Heart right ventricle (tissue), 16 donors: ENCODE data around the gene KCNQ1. TPM values are rescaled to one million over a fixed set of nuclear protein-coding genes. Genes with fewer than 3 reads are reported as not detected.

Experiments used
- ATAC-seq, 8 donors: fragments of 200-7000 bp; cut with Tn5 transposase; one replicate each; pipeline ENCODE4 v1.9.1; 2020; ENCODE audit warnings: mild to moderate bottlenecking in 8 of 8, moderate library complexity in 8 of 8, moderate number of reproducible peaks in 1 of 8
- DNase-seq, 2 donors: peaks; one replicate each; pipeline ENCODE4 v3.0.0-alpha.2; 2020
- H3K27ac ChIP-seq, 10 donors: fragments of 200-600 bp; sonication (generic) in 2 of 10; one replicate each; pipeline versions ENCODE4 v1.5.0 to v1.8.0; 2020 to 2022; ENCODE audit warnings: mild to moderate bottlenecking in 3 of 10
- H3K27me3 ChIP-seq, 7 donors: fragments of 200-600 bp; one replicate each; pipeline ENCODE4 v1.8.0; 2021 to 2022; ENCODE audit warnings: mild to moderate bottlenecking in 2 of 7
- H3K36me3 ChIP-seq, 9 donors: fragments of 200-600 bp; sonication (generic) in 1 of 9; one replicate each; pipeline versions ENCODE4 v1.5.0 to v1.8.0; 2020 to 2022; ENCODE audit warnings: mild to moderate bottlenecking in 2 of 9
- H3K4me1 ChIP-seq, 9 donors: fragments of 200-600 bp; sonication (generic) in 1 of 9; one replicate each; pipeline versions ENCODE4 v1.5.0 to v1.8.0; 2020 to 2022; ENCODE audit warnings: mild to moderate bottlenecking in 4 of 9
- H3K4me3 ChIP-seq, 10 donors: fragments of 200-600 bp; sonication (generic) in 2 of 10; one replicate each; pipeline versions ENCODE4 v1.5.0 to v1.8.0; 2020 to 2022; ENCODE audit warnings: mild to moderate bottlenecking in 7 of 10, moderate library complexity in 2 of 10
- H3K9me3 ChIP-seq, 11 donors: fragments of 200-600 bp in 10 of 11; sonication (generic) in 2 of 11; one replicate each; pipeline versions ENCODE4 v1.5.0 to v1.8.0; 2013 to 2022; ENCODE audit warnings: mild to moderate bottlenecking in 2 of 11, control low read depth in 1 of 11, moderate library complexity in 1 of 11
- CTCF ChIP-seq, 9 donors: fragments of 200-600 bp; sonication (generic) in 2 of 9; IDR thresholded peaks; one replicate each; pipeline versions ENCODE4 v1.5.0 to v1.8.0; 2021 to 2022; ENCODE audit warnings: antibody characterized with exemption in 9 of 9, mild to moderate bottlenecking in 5 of 9, moderate library complexity in 1 of 9
- WGBS, 2 donors: extraction: QIAGEN DNeasy Blood & Tissue Kit; methylation state at CpG; one replicate each; pipeline ENCODE4 v1.1.7; 2013; ENCODE audit warnings: inconsistent platforms in 1 of 2; 5-methylcytosine and 5-hydroxymethylcytosine counted together
- intact Hi-C, 10 donors: fragments of 100-400 bp; cut with DNase I; formaldehyde crosslinking; loops; one replicate each; pipeline versions ENCODE4 v1.11.1 to v1.14.2; 2022
- polyA plus RNA-seq, 2 donors: library from polyadenylated mRNA; stranded (reverse); fragments of 200-250 nt; gene quantifications; one replicate each; pipeline ENCODE4 v1.2.3, GENCODE V29; 2013
- total RNA-seq, 10 donors: library from RNA; stranded (reverse); fragmentation: NEBNext Ultra II Directional in 3 of 10; extraction: Animal tissue kit (Norgen Biotek cat#: 25700) in 3 of 10; gene quantifications; one replicate each; pipeline versions ENCODE4 v1.2.1 to v1.2.4, GENCODE V29; 2021 to 2023
- donor health status: Arrhythmogenic right ventricular cardiomyopathy.
- donor health status: ischemic (EF 13 %, LVEDD 7.1; RV severe dilation, severe dysfunction).
- donor health status: healthy with polysubstance abuse.
- donor health status: DM: no; HTN: yes; CAD: no.
- donor health status: DM: no; HTN: no; CAD: no.
- donor health status: ischemic (EF 25% LVEDD 6.9; RV normal size, moderate dysfunction).
- donor health status: ischemic (EF 25% LVEDD 5.7; RV mildly dilated, moderate dysfunction).
- donor health status: healthy.
- donor health status: DM: yes; HTN: yes; CAD: no.
- donor health status: Ischemic cardiomyopathy.
- donor health status: ischemic (EF 35%, LVEDD 5.7; RV mildly dilated, moderate dysfunction).
- donor health status: nonischemic (EF 11% LVEDD 7.7; RV severe dilation, severe dysfunction).
- donor health status: DM: yes; HTN: yes; CAD: no.
- donor health status: PGD.
- donor health status: ischemic (EF 29% LVEDD 5.4; RV normal size, mild dysfunction).
- donor health status: nonischemic (EF 23%, LVEDD 6.1; RV moderate dilation, normal function).

KCNQ1 gene
- total and polyA plus RNA-seq, 12 donors = 19.9 to 48.2 (median 33.7) TPM

GRCh38 chr11:2711161-2711560 is 266.4 kb downstream of the KCNQ1 start:
- no peak for TF ChIP-seq CTCF (IDR thresholded peaks at IDR 0.05)
- H3K27me3 ChIP-seq = no peaks in the 10 kb centered on the region
- no peak overlapping the region for H3K4me3 ChIP-seq
- no peak overlapping the region for H3K27ac ChIP-seq
- no peaks in the 10 kb centered on the region for H3K36me3 ChIP-seq
- intact Hi-C loops = no loop called here
- peaks cover 0 to 13% (median 2%) of the 10 kb centered on the region in 11 donors for H3K9me3 ChIP-seq
- WGBS, 2 donors = 96% methylated on average over 6 of the region's 6 CpGs
- H3K4me1 ChIP-seq = peaks cover 0 to 18% (median 5%) of the 10 kb centered on the region in 9 donors
- DNase-seq (peak in 1 of 2 donors; percentile 1), ATAC-seq (no peak)

- TF ChIP-seq CTCF (IDR thresholded peaks at IDR 0.05) = no peak
- Histone ChIP-seq H3K4me1 (peaks cover 0 to 21% (median 4%) of the 10 kb centered on the region in 9 donors), H3K27me3 (no peaks in the 10 kb centered on the region), H3K9me3 (peaks cover 0 to 12% (median 0%) of the 10 kb centered on the region in 11 donors), H3K27ac (no peak overlapping the region), H3K4me3 (no peak overlapping the region), H3K36me3 (no peaks in the 10 kb centered on the region)
- intact Hi-C loops = no loop called here
- WGBS, 2 donors = 96% methylated on average over 12 of the region's 12 CpGs
- ATAC-seq (no peak), DNase-seq (peak in 1 of 2 donors; percentile 5)
Measured at GRCh38 chr11:2713094-2713493, 268.3 kb downstream of the KCNQ1 start.

DNA sequence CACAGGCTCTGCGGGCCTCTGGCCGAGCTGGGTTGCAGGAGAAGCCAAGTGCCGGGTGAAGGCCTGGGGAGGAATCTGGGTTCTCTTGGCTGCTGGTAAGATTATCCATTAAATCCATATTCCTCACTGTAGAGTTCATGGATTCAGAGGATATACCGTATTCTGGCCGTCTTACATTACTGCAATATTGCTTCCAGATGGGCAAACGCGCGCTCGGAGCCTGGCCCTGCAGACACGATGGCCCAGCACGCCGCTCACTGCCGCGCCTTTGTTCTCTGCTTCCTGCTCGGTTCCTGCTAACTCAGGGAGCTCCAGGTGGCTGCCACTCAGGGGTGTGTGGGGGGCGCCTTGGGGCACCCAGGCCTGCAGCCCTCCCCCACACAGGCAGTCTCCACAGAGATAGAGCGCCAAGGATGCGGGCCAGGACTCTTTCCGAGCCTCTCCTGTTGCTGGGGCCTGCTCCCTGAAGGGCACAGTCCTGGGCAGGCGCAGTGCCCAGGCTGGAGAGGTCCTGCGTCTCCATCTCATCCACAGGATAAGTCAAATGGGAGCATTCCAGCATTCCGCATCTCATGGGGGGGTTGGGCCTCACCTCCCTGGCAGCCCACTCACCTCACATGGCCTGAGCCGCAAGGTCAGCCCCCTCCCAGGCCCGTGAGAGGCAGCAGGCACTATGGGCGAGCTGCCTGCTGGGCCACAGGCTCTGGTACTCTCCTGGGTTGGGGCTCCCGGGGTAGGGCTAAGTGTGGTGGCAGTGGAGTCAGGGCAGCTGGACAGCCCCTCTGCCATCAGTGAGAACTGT is 269.1 kb downstream of the KCNQ1 start:
- 94 to 96% methylated on average over 26 of the region's 26 CpGs for WGBS, 2 donors
- Histone ChIP-seq H3K9me3 (peaks cover 0 to 12% (median 0%) of the 10 kb centered on the region in 11 donors), H3K4me1 (peaks cover 0 to 13% (median 1%) of the 10 kb centered on the region in 9 donors), H3K4me3 (no peak overlapping the region), H3K27ac (no peak overlapping the region), H3K36me3 (no peaks in the 10 kb centered on the region), H3K27me3 (no peaks in the 10 kb centered on the region)
- peak in 1 of 2 donors; percentile 8 for DNase-seq
- no peak for ATAC-seq
- no peak for TF ChIP-seq CTCF (IDR thresholded peaks at IDR 0.05)
- intact Hi-C loops = no loop called here

DNA sequence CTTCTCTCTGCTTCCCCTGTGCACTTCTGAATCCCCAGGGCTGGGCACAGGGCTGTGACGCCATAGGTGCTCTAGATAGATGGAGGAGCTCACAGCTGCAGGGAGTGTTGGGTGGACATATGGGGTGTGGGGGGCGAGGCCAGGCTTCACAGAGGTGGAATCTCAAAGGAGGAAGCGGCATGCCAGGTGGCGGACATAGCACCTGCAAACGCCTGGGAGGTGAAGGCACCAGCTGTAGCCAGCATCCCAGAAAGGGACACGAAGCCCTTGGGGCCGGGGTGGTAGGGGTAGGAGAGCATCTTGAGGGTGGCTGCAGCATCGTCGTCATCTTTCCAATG is 269.6 kb downstream of the KCNQ1 start:
- no peak overlapping the region for H3K27ac ChIP-seq
- H3K4me3 ChIP-seq = no peak overlapping the region
- intact Hi-C loops = no loop called here
- WGBS, 2 donors = 96 to 98% methylated on average over 9 of the region's 9 CpGs
- peak in 1 of 2 donors; percentile 3 for DNase-seq
- H3K9me3 ChIP-seq = peaks cover 0 to 12% (median 0%) of the 10 kb centered on the region in 11 donors
- no peak for TF ChIP-seq CTCF (IDR thresholded peaks at IDR 0.05)
- no peaks in the 10 kb centered on the region for H3K27me3 ChIP-seq
- H3K36me3 ChIP-seq = no peaks in the 10 kb centered on the region
- no peak for ATAC-seq
- H3K4me1 ChIP-seq = peaks cover 0 to 12% (median 0%) of the 10 kb centered on the region in 9 donors
